Thymus (tissue), 11 donors: Measurements from ENCODE around the gene SAE1. TPM values are rescaled to one million over a fixed set of nuclear protein-coding genes. Genes with fewer than 3 reads are reported as not detected.

ENCODE experiments used
- DNase-seq, 9 donors: peaks; one replicate each; pipeline ENCODE4 v3.0.0-alpha.2; 2013; ENCODE audit warnings: low spot score in 9 of 9, low read depth in 6 of 9, missing footprints in 1 of 9
- H3K27ac ChIP-seq, 2 donors: one replicate each; pipeline ENCODE4 v1.5.1; 2013; ENCODE audit warnings: control low read depth in 1 of 2, low read depth in 1 of 2, low read length in 1 of 2, mild to moderate bottlenecking in 1 of 2, moderate library complexity in 1 of 2
- H3K27me3 ChIP-seq, 2 donors: one replicate each; pipeline ENCODE4 v1.5.1; 2013; ENCODE audit warnings: low read length in 1 of 2; ENCODE audit not compliant: control insufficient read depth in 2 of 2, insufficient read depth in 1 of 2
- H3K36me3 ChIP-seq, 2 donors: one replicate each; pipeline ENCODE4 v1.5.1; 2013; ENCODE audit warnings: low read length in 1 of 2, mild to moderate bottlenecking in 1 of 2, moderate library complexity in 1 of 2; ENCODE audit not compliant: control insufficient read depth in 2 of 2, insufficient read depth in 2 of 2
- H3K4me1 ChIP-seq, 2 donors: one replicate each; pipeline ENCODE4 v1.5.1; 2013; ENCODE audit warnings: low read length in 2 of 2; ENCODE audit not compliant: control insufficient read depth in 2 of 2, insufficient read depth in 2 of 2
- H3K4me3 ChIP-seq, 2 donors: one replicate each; pipeline ENCODE4 v1.5.1; 2013; ENCODE audit warnings: low read length in 2 of 2, control low read depth in 1 of 2, mild to moderate bottlenecking in 1 of 2
- H3K9me3 ChIP-seq, 2 donors: one replicate each; pipeline ENCODE4 v1.5.1; 2013; ENCODE audit warnings: low read length in 1 of 2, mild to moderate bottlenecking in 1 of 2; ENCODE audit not compliant: control insufficient read depth in 2 of 2, insufficient read depth in 1 of 2
- WGBS: extraction: QIAGEN DNeasy Blood & Tissue Kit; methylation state at CpG from one replicate; pipeline ENCODE4 v1.1.7; 2013; 5-methylcytosine and 5-hydroxymethylcytosine counted together
- polyA plus RNA-seq: library from polyadenylated mRNA; stranded (reverse); fragments of 200-250 nt; gene quantifications from one replicate; pipeline ENCODE4 v1.2.3, GENCODE V29; 2013
- total RNA-seq: library from RNA; stranded (reverse); fragments of 120-200 nt; gene quantifications from one replicate; pipeline ENCODE4 v1.2.4, GENCODE V29; 2013
- donor health status: healthy.

SAE1 gene
- total and polyA plus RNA-seq, 2 donors: 40.5 to 93.3 TPM

DNA sequence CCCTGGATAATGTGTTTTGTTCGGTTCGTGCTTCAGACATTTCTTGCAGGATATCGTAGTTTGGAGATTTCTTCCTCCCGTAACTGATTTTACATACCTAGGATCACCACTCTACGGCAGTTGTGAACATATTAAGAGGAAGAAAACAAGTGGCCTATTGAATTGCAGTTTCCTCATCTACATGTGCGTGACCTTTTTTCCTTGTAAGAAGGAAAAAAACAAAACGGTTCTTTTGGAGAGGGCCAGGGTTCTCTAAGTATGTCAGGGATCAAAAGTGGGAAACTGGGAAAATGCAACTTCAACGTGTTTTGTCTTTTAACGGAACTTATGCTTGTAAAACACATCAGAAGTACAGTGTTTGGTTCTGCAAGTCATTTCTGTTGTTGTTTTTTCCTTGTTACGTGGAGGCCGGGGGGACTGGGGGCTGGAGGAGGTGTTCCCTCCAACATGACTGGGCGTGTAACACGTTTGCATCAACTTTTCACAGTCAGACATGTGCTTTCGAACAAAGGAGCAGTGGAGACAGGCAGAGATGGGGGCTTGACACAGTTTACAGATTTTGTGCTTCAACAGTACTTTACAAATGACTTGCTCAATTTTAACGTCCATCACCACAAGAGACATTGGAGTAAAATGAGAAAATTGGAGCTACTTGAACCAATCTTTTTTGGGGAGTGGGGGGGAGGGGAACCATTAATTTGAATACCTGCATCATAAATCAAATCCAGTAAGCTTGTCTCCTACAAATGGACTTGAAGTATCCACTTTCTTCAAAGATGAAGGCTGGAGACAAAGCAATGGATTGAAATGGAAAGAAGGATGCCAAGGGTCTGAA, 20.9 kb upstream of the SAE1 start:
- Histone ChIP-seq H3K4me3 (peak overlapping the region; percentile 79 to 99), H3K9me3 (peaks cover 0 to 5% of the 10 kb centered on the region in 2 donors), H3K36me3 (peaks cover 23 to 37% of the 10 kb centered on the region in 2 donors), H3K4me1 (peaks cover 22 to 51% of the 10 kb centered on the region in 2 donors), H3K27ac (peak overlapping the region; percentile 64 to 99), H3K27me3 (no peaks in the 10 kb centered on the region)
- peak in 4 of 9 donors; percentile 33 to 70 (median 52) for DNase-seq
- 13% methylated on average over 15 of the region's 15 CpGs for WGBS

DNA sequence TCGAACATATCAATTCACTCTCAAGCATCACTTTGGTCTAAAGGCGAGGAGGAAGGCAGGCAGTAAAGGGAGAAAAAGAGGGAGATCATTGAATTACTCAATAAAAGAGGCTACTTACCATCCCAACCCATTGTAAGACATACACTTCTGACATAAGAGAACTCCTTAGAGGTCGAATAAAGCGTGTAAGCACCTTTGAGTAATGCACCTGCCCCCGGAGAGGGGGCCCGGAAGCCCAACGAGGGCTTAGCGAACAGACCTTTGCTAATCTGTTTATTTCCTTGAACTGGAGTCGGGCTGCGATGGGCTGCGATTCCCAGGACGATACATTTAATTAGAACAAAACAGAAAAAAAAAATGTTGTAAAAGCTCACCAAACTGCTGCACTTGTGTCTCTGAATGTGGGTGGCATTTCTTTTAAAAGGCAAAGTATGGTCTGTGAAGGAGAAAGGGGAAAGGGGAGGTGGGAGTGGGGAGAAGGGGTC, 20.1 kb upstream of the SAE1 start:
- 1% methylated on average over 12 of the region's 12 CpGs for WGBS
- H3K9me3 ChIP-seq: peaks cover 0 to 5% of the 10 kb centered on the region in 2 donors
- H3K27me3 ChIP-seq: no peaks in the 10 kb centered on the region
- H3K36me3 ChIP-seq: peaks cover 17 to 31% of the 10 kb centered on the region in 2 donors
- peak overlapping the region; percentile 79 to 99 for H3K4me3 ChIP-seq
- peaks cover 22 to 50% of the 10 kb centered on the region in 2 donors for H3K4me1 ChIP-seq
- H3K27ac ChIP-seq: peak overlapping the region; percentile 99 to 100
- peak in 5 of 9 donors; percentile 27 to 75 (median 47) for DNase-seq

DNA sequence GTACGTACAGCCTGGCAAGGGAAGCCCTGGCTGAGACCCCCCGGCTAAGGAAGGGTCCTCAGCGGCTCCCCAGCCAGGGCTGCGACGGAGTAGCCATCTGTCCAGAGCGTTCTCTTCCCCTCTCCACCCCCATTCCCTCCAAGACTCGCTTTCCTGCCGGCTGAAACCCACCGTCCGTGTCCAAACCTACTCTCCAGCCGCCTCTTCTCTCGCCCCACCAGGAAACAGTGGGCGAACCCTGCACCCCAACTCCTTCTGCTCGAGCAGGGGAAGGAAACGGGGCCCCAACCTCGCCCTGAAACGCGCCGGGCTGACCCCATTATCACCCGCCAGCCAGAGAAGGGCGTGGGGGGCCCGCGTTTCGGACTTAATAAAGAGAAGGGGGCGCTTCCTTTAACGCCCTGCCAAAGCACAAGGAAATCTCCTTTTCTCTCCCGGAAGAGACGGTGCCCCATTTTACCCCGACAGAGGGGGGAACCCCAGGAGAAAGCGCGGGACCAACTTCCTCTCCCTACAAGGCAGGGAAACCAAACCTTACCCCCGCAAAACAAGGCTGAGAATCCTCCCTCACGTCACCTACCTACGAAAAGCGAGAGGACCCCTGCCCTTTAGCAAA, 19.5 kb upstream of the SAE1 start:
- under 1% methylated on average over 35 of the region's 35 CpGs for WGBS
- peak in 4 of 9 donors; percentile 32 to 69 (median 42) for DNase-seq
- H3K27me3 ChIP-seq: no peaks in the 10 kb centered on the region
- peaks cover 22 to 46% of the 10 kb centered on the region in 2 donors for H3K4me1 ChIP-seq
- H3K9me3 ChIP-seq: peaks cover 0 to 5% of the 10 kb centered on the region in 2 donors
- H3K4me3 ChIP-seq: peak overlapping the region; percentile 79 to 99
- H3K27ac ChIP-seq: peak overlapping the region; percentile 99 to 100
- H3K36me3 ChIP-seq: peaks cover 12 to 26% of the 10 kb centered on the region in 2 donors

DNA sequence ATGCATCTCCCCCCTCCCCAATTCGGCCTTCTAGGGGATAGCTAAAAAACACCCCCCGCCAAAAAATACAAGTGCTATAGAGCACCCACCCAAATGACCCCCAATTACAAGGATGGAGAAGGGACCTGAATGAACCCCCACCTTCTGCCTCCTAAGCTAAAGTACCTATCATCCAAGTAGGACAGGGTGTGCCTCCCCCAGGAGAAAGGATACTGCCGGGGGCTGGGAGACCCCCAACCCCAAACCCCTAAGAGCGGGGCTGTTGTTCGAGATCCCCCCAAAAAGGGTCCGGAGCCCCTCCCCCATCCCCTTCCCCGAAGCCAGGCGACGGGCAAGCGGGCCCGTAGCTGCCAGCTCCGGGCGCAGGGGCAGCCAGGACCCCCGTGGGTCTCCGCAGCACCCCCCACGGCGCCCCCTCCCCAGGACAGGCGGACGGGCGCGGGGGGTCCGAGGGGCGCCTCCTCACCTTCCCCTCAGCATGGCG, 18.9 kb upstream of the SAE1 start:
- H3K27ac ChIP-seq: peak overlapping the region; percentile 99 to 100
- H3K27me3 ChIP-seq: no peaks in the 10 kb centered on the region
- peak overlapping the region; percentile 79 to 99 for H3K4me3 ChIP-seq
- no peak for DNase-seq
- H3K9me3 ChIP-seq: peaks cover 0 to 5% of the 10 kb centered on the region in 2 donors
- under 1% methylated on average over 24 of the region's 24 CpGs for WGBS
- peaks cover 20 to 41% of the 10 kb centered on the region in 2 donors for H3K4me1 ChIP-seq
- peaks cover 7 to 21% of the 10 kb centered on the region in 2 donors for H3K36me3 ChIP-seq

DNA sequence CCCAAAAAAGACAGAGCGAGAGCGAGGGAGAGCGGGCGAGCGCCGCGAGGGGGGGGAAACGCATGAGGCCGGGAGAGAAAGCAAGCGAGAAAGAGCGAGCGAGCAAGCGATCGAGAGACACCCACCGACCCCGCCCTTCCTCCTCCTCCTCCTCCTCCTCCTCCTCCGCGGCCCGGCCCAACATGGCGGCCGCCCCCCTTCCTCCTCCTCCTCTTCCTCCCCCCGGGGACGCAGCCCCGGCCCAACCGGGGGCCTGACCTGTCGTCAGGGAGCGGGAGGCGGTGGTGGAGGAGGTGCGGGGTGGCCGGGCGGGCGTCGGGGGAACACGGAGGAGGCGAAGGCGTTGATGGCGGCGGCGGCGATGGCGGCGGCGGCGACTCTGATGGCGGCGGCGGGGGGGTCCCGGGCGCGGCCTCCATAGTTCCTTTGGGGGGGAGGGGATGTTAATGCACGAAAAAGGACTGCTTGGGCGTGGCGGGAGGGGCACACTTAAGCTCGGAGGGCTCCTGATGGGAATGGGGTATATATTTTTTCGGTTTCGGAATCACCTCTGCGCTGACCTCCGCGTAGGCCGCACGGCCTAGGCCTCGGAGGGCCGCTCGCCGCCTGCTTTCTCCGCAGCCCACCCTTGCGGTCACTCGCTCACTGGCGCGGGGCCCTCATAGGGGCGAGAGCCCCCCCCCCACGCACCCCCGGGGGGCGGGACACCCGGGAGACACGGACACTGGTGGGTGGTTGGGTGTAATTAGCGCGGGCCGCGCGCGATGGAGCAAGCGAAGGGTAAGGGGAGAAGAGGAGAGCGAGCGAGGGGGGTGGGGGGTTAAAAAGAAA, 18.3 kb upstream of the SAE1 start:
- H3K4me3 ChIP-seq: peak overlapping the region; percentile 79 to 99
- peaks cover 4 to 15% of the 10 kb centered on the region in 2 donors for H3K36me3 ChIP-seq
- peaks cover 16 to 35% of the 10 kb centered on the region in 2 donors for H3K4me1 ChIP-seq
- H3K27me3 ChIP-seq: no peaks in the 10 kb centered on the region
- H3K9me3 ChIP-seq: peaks cover 0 to 5% of the 10 kb centered on the region in 2 donors
- H3K27ac ChIP-seq: peak overlapping the region; percentile 99 to 100
- under 1% methylated on average over 84 of the region's 85 CpGs for WGBS
- peak; percentile 71 to 94 (median 86) for DNase-seq

DNA sequence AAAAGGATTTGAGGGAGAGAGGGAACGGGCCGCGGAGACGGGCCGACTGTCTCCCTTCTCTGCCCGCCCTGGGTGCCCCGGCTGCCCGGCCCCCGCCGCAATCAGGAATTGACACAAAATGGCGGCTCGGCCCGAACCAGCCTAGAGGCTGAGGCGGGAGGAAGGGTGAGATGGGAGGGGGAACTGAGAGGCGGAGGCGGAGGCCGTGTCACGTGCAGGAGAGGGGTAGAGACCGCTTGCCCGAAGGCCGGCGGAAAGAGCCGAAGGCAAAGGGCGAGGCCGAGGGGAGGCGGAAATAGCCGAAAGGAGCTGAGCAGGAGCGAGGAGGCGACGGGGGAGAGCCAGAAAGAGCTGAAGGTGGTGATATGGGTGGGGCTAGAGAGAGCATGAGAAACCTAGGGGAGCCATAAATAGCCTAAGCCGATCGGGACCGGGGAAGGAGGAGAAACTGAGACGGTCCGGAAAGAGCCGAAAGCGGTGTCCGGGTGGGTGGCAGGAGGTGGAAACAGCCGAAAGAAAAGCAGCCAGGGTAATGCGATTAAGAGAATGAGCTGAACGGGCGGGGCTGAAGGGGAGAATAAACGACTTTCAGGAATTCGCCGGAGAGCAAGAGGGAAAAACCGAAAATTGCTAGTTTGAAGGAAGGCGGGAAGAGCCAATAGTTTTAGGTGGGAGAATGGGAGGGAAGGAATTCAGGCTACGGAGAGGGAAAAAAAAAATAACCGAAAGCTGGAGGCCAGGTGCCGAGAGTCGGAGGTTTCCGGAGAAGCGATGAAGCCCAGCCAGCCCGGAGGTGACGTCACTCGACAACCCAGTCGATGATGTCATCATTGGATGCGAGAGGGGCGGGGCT, 17.4 kb upstream of the SAE1 start, which contains the start of gene ZC3H4:
TSS of gene ZC3H4 (minus strand) at position 780 of the 853 bp plus-strand sequence. CDS start 1,192 bp downstream, outside the sequence.
- peak; percentile 98 to 100 (median 99) for DNase-seq
- H3K36me3 ChIP-seq: peaks cover 0 to 14% of the 10 kb centered on the region in 2 donors
- H3K27me3 ChIP-seq: no peaks in the 10 kb centered on the region
- H3K9me3 ChIP-seq: peaks cover 0 to 5% of the 10 kb centered on the region in 2 donors
- H3K27ac ChIP-seq: peak within 1 kb of the TSS; percentile 99 to 100
- peak within 1 kb of the TSS; percentile 79 to 99 for H3K4me3 ChIP-seq
- peaks cover 10 to 26% of the 10 kb centered on the region in 2 donors for H3K4me1 ChIP-seq
- under 1% methylated on average over 59 of the region's 59 CpGs for WGBS

DNA sequence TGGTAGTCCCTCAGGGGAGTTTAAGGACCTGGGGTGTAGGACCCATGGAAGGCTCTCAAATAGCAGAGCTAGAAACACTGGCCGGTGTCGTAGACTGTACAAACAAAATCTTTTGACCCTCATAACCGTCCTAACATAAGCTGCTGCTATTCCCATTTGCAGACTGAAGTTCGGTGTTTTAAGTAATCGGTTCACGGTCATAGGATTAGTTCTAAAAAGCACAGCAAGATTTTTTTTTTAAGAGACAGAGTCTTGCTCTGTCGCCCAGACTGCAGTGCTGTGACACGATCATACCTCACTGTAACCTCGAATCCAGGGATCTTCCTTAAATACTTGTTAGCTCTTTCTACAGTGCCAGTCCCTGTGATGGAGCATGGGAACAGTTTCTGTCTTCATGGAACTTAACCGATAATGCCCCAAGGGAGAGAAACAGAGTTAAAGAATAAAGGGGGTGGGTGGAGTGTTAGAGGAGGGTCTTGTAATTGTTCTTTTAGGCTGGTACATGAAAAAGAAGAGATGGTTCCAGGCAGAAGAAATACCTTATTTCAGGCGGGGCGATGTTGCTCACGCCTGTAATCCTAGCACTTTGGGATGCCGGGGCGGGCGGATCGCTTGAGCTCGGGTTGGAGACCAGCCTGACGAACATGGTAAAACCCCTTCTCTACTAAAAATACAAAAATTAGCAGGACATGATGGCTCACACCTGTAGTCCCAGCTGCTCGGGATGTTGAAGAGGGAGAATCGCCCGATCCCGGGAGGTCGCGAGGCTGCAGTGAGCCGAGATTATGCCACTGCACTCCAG, 16.6 kb upstream of the SAE1 start:
- Histone ChIP-seq H3K4me3 (peak overlapping the region; percentile 79 to 99), H3K9me3 (peaks cover 0 to 5% of the 10 kb centered on the region in 2 donors), H3K27ac (peak overlapping the region; percentile 99 to 100), H3K27me3 (no peaks in the 10 kb centered on the region), H3K36me3 (peaks cover 0 to 12% of the 10 kb centered on the region in 2 donors), H3K4me1 (peaks cover 10 to 21% of the 10 kb centered on the region in 2 donors)
- 67% methylated on average over 26 of the region's 26 CpGs for WGBS
- DNase-seq: no peak
